Activated B cell treated with CpG ODN at 0.5 μM for 24 hours (primary cell): Measurements from ENCODE around the gene FICD. TPM values are rescaled to one million over a fixed set of nuclear protein-coding genes. Genes with fewer than 3 reads are reported as not detected.

Experiments
- ATAC-seq: fragments of 200-7000 bp; cut with Tn5 transposase; one replicate; pipeline ENCODE4 v1.10.0; 2021; ENCODE audit warnings: low read depth, mild to moderate bottlenecking, moderate library complexity
- CTCF ChIA-PET: fragments of 350-600 bp; sonication (Branson Sonifier 250); formaldehyde crosslinking; loops from one replicate; lab custom pipeline; 2021; ENCODE audit warnings: antibody characterized with exemption; lab: Charles Lee
- POLR2A ChIA-PET: fragments of 350-600 bp; sonication (Branson Sonifier 250); formaldehyde crosslinking; loops from one replicate; lab custom pipeline; 2021; ENCODE audit warnings: antibody characterized with exemption; lab: Charles Lee
- DNase-seq: peaks from one replicate; pipeline ENCODE4 v3.0.0; 2022
- H3K27ac Mint-ChIP-seq: one replicate; pipeline ENCODE4 v1.8.0; 2020; ENCODE audit warnings: mixed read lengths
- H3K27me3 Mint-ChIP-seq: one replicate; pipeline ENCODE4 v1.8.0; 2021; ENCODE audit warnings: mixed read lengths
- H3K36me3 Mint-ChIP-seq: one replicate; pipeline ENCODE4 v1.8.0; 2021; ENCODE audit warnings: low read depth, mixed read lengths
- H3K4me1 Mint-ChIP-seq: one replicate; pipeline ENCODE4 v1.8.0; 2021; ENCODE audit warnings: mixed read lengths
- H3K4me3 Mint-ChIP-seq: one replicate; pipeline ENCODE4 v1.8.0; 2020; ENCODE audit warnings: mild to moderate bottlenecking, mixed read lengths
- H3K9me3 Mint-ChIP-seq: one replicate; pipeline ENCODE4 v1.8.0; 2020; ENCODE audit warnings: mixed read lengths
- CTCF ChIP-seq: fragments of 200-600 bp; IDR thresholded peaks from one replicate; pipeline ENCODE4 v1.8.0; 2022; ENCODE audit warnings: antibody characterized with exemption, mild to moderate bottlenecking
- intact Hi-C: fragments of 100-400 bp; cut with micrococcal nuclease; formaldehyde crosslinking; loops from one replicate; pipeline ENCODE4 v1.15.1; 2024
- total RNA-seq: library from RNA; stranded (reverse); gene quantifications from 2 replicates; pipeline ENCODE4 v1.2.3, GENCODE V29; 2022

FICD gene
- total RNA-seq, 1 donor from 2014 or later = 11.2 TPM

- DNase-seq = no peak
- no peak overlapping the region for H3K27ac Mint-ChIP-seq
- no peaks in the 10 kb centered on the region for H3K9me3 Mint-ChIP-seq
- H3K27me3 Mint-ChIP-seq = no peaks in the 10 kb centered on the region
- no peak for ATAC-seq
- peaks cover 54% of the 10 kb centered on the region for H3K36me3 Mint-ChIP-seq
- intact Hi-C loops = loop anchor here (5.0 to 10.0 kb wide), 4 partner anchors 120 to 1425 kb away; partner anchors contain the start of genes CRY1 and PWP1
- CTCF ChIA-PET = no interaction called here
- H3K4me1 Mint-ChIP-seq = peaks cover 20% of the 10 kb centered on the region
- POLR2A ChIA-PET = interaction anchor here (2.6 kb wide), 1 partner anchor 44 kb away, joined by 8 read pairs; the partner anchor contains the start of genes ISCU and SART3
- no peak overlapping the region for H3K4me3 Mint-ChIP-seq
- no peak for TF ChIP-seq CTCF
Observed at GRCh38 chr12:108517288-108518100, 2.4 kb downstream of the FICD start.

GRCh38 chr12:108518101-108518715, 3.1 kb downstream of the FICD start:
- no peak overlapping the region for H3K27ac Mint-ChIP-seq
- intact Hi-C loops = loop anchor here (5.0 to 10.0 kb wide), 4 partner anchors 119 to 1426 kb away; partner anchors contain the start of genes CRY1 and PWP1

GRCh38 chr12:108518716-108519496, 3.8 kb downstream of the FICD start:
- TF ChIP-seq CTCF = no peak
- peaks cover 69% of the 10 kb centered on the region for H3K36me3 Mint-ChIP-seq
- ATAC-seq = no peak
- H3K27me3 Mint-ChIP-seq = no peaks in the 10 kb centered on the region
- intact Hi-C loops = loop anchor here (5.0 to 10.0 kb wide), 4 partner anchors 118 to 1427 kb away; partner anchors contain the start of genes CRY1 and PWP1
- no peak overlapping the region for H3K4me3 Mint-ChIP-seq
- POLR2A ChIA-PET = no interaction called here
- H3K9me3 Mint-ChIP-seq = no peaks in the 10 kb centered on the region
- CTCF ChIA-PET = interaction anchor here (0.8 kb wide), 1 partner anchor 528 kb away, joined by 3 read pairs; no protein-coding TSS in a partner anchor
- peaks cover 20% of the 10 kb centered on the region for H3K4me1 Mint-ChIP-seq
- no peak for DNase-seq
- no peak overlapping the region for H3K27ac Mint-ChIP-seq

More at GRCh38 chr12:108518101-108518715, 3.1 kb downstream of the FICD start:
- no peak for DNase-seq
- Mint-ChIP-seq H3K9me3 (no peaks in the 10 kb centered on the region), H3K4me1 (peaks cover 20% of the 10 kb centered on the region), H3K27me3 (no peaks in the 10 kb centered on the region), H3K36me3 (peaks cover 62% of the 10 kb centered on the region), H3K4me3 (no peak overlapping the region)
- ChIA-PET POLR2A (no interaction called here), CTCF (no interaction called here)
- no peak for ATAC-seq
- no peak for TF ChIP-seq CTCF

- H3K9me3 Mint-ChIP-seq = no peaks in the 10 kb centered on the region
- H3K4me1 Mint-ChIP-seq = peaks cover 19% of the 10 kb centered on the region
- intact Hi-C loops = loop anchor here (5.0 to 10.0 kb wide), 4 partner anchors 118 to 1427 kb away; partner anchors contain the start of genes CRY1 and PWP1
- no peak for TF ChIP-seq CTCF
- ATAC-seq (no peak), DNase-seq (no peak)
- H3K27me3 Mint-ChIP-seq = no peaks in the 10 kb centered on the region
- H3K27ac Mint-ChIP-seq = no peak overlapping the region
- H3K36me3 Mint-ChIP-seq = peaks cover 75% of the 10 kb centered on the region
- H3K4me3 Mint-ChIP-seq = no peak overlapping the region
- ChIA-PET POLR2A (no interaction called here), CTCF (interaction anchor here (0.8 kb wide), 1 partner anchor 529 kb away, joined by 3 read pairs; no protein-coding TSS in a partner anchor)
Observed at GRCh38 chr12:108519558-108519957, 4.5 kb downstream of the FICD start.
